Adrenal gland (tissue), 5 donors: ENCODE measurements around the gene ZNF439.

ENCODE experiments used
- CTCF ChIP-seq, 6 experiments: fragments of 450-650 bp in 4 of 6; fragments of 200-600 bp in 2 of 6; sonication (generic) in 1 of 6; IDR thresholded peaks; 1 replicate in 5 of 6; 2 replicates in 1 of 6; pipeline versions ENCODE4 v1.5.1 to v1.8.0; 2016 to 2021; ENCODE audit warnings: antibody characterized with exemption in 6 of 6, mild to moderate bottlenecking in 2 of 6, moderate library complexity in 1 of 6
- POLR2A ChIP-seq, 2 donors: fragments of 450-650 bp; IDR thresholded peaks; one replicate each; pipeline ENCODE4 v1.6.1; 2017; ENCODE audit warnings: antibody characterized with exemption in 2 of 2, mild to moderate bottlenecking in 2 of 2, moderate library complexity in 1 of 2
- donor health status: DM: no; HTN: no; CAD: no.

- TF ChIP-seq CTCF (IDR thresholded peaks at IDR 0.05) = no peak
- no peak for TF ChIP-seq POLR2A (IDR thresholded peaks at IDR 0.05)
Measured at GRCh38 chr19:11861301-11861700, 12.8 kb downstream of the ZNF439 start.
